WTC11 (cell line): Measurements from ENCODE around the gene MTUS2. TPM values are rescaled to one million over a fixed set of nuclear protein-coding genes. Genes with fewer than 3 reads are reported as not detected.

Experiments
- ATAC-seq: fragments of 200-7000 bp; cut with Tn5 transposase; 2 replicates; pipeline ENCODE4 v1.10.0; 2021; ENCODE audit warnings: mild to moderate bottlenecking, moderate library complexity
- CTCF ChIA-PET: fragments of 300-600 bp; sonication (Branson Sonifier 250); formaldehyde crosslinking; loops from one replicate; lab custom pipeline; 2021; ENCODE audit warnings: antibody characterized with exemption; lab: Charles Lee
- POLR2A ChIA-PET: fragments of 350-600 bp; sonication (Branson Sonifier 250); formaldehyde crosslinking; loops from one replicate; lab custom pipeline; 2021; ENCODE audit warnings: antibody characterized with exemption; lab: Charles Lee
- DNase-seq: peaks from one replicate; pipeline ENCODE4 v3.0.0; 2021; ENCODE audit warnings: low spot score
- H3K27ac Mint-ChIP-seq: 2 replicates; pipeline ENCODE4 v1.8.0; 2021; ENCODE audit warnings: mixed read lengths
- H3K27me3 Mint-ChIP-seq: 2 replicates; pipeline ENCODE4 v1.8.0; 2021; ENCODE audit warnings: low read depth, mild to moderate bottlenecking, moderate library complexity, mixed read lengths
- H3K36me3 Mint-ChIP-seq: 2 replicates; pipeline ENCODE4 v1.8.0; 2021; ENCODE audit warnings: mixed read lengths
- H3K4me1 Mint-ChIP-seq: 2 replicates; pipeline ENCODE4 v1.8.0; 2022; ENCODE audit warnings: mixed read lengths
- H3K4me3 Mint-ChIP-seq: 2 replicates; pipeline ENCODE4 v1.8.0; 2021; ENCODE audit warnings: mild to moderate bottlenecking, moderate library complexity, mixed read lengths
- H3K9me3 Mint-ChIP-seq: 2 replicates; pipeline ENCODE4 v1.8.0; 2021; ENCODE audit warnings: mixed read lengths
- ATF2 ChIP-seq: sonication (generic); formaldehyde crosslinking; IDR thresholded peaks from 2 replicates; pipeline ENCODE4 v1.8.1; 2022; ENCODE audit warnings: low read depth, missing genetic modification reagents, borderline replicate concordance
- ATF6 ChIP-seq: sonication (generic); formaldehyde crosslinking; IDR thresholded peaks from 2 replicates; pipeline ENCODE4 v1.8.1; 2023; ENCODE audit warnings: mild to moderate bottlenecking, missing genetic modification reagents
- CREM ChIP-seq: sonication (generic); formaldehyde crosslinking; IDR thresholded peaks from 2 replicates; pipeline ENCODE4 v1.8.1; 2022; ENCODE audit warnings: mild to moderate bottlenecking, missing genetic modification reagents, moderate library complexity
- ERG ChIP-seq: fragments of 250-450 bp; sonication (Bioruptor Pico); IDR thresholded peaks from 2 replicates; pipeline ENCODE4 v1.8.0; 2021; ENCODE audit warnings: mild to moderate bottlenecking
- ESRRA ChIP-seq: sonication (generic); formaldehyde crosslinking; IDR thresholded peaks from 2 replicates; pipeline ENCODE4 v1.8.1; 2022; ENCODE audit warnings: mild to moderate bottlenecking, missing genetic modification reagents, borderline replicate concordance
- ETV6 ChIP-seq: sonication (generic); formaldehyde crosslinking; IDR thresholded peaks from 2 replicates; pipeline ENCODE4 v1.8.1; 2022; ENCODE audit warnings: mild to moderate bottlenecking, missing genetic modification reagents
- FOXK1 ChIP-seq: sonication (generic); formaldehyde crosslinking; IDR thresholded peaks from 2 replicates; pipeline ENCODE4 v1.8.0; 2022; ENCODE audit warnings: mild to moderate bottlenecking, moderate library complexity, missing genetic modification reagents
- FOXP4 ChIP-seq: sonication (generic); formaldehyde crosslinking; IDR thresholded peaks from 2 replicates; pipeline ENCODE4 v1.8.0; 2022; ENCODE audit warnings: mild to moderate bottlenecking, missing genetic modification reagents
- GRHL2 ChIP-seq: fragments of 250-450 bp; sonication (Bioruptor Pico); IDR thresholded peaks from 2 replicates; pipeline ENCODE4 v1.8.0; 2022; ENCODE audit warnings: mild to moderate bottlenecking, moderate library complexity; ENCODE audit not compliant: insufficient replicate concordance, severe bottlenecking
- HMGA2 ChIP-seq: fragments of 250-450 bp; sonication (Bioruptor Pico); IDR thresholded peaks from 2 replicates; pipeline ENCODE4 v1.4.0; 2021; ENCODE audit warnings: mild to moderate bottlenecking, moderate library complexity
- JAZF1 ChIP-seq: fragments of 250-450 bp; sonication (Bioruptor Pico); IDR thresholded peaks from 2 replicates; pipeline ENCODE4 v1.9.0; 2021; ENCODE audit warnings: moderate library complexity, mild to moderate bottlenecking, inconsistent platforms
- JUN ChIP-seq: sonication (generic); formaldehyde crosslinking; IDR thresholded peaks from 2 replicates; pipeline ENCODE4 v1.8.0; 2023; ENCODE audit warnings: mild to moderate bottlenecking, missing genetic modification reagents
- MLX ChIP-seq: sonication (generic); formaldehyde crosslinking; IDR thresholded peaks from 2 replicates; pipeline ENCODE4 v1.8.1; 2023; ENCODE audit warnings: mild to moderate bottlenecking, missing genetic modification reagents, moderate library complexity
- STAT6 ChIP-seq: sonication (generic); formaldehyde crosslinking; conservative IDR thresholded peaks from 2 replicates; pipeline ENCODE4 v1.8.1; 2023; ENCODE audit warnings: mild to moderate bottlenecking, low read depth, missing genetic modification reagents, moderate library complexity
- USF1 ChIP-seq: sonication (generic); formaldehyde crosslinking; IDR thresholded peaks from 2 replicates; pipeline ENCODE4 v1.8.0; 2022; ENCODE audit warnings: mild to moderate bottlenecking, missing genetic modification reagents
- ZNF121 ChIP-seq: sonication (generic); formaldehyde crosslinking; IDR thresholded peaks from 2 replicates; pipeline ENCODE4 v1.8.0; 2023; ENCODE audit warnings: missing genetic modification reagents
- ZNF281 ChIP-seq: sonication (generic); formaldehyde crosslinking; IDR thresholded peaks from 2 replicates; pipeline ENCODE4 v1.8.0; 2023; ENCODE audit warnings: mild to moderate bottlenecking, missing genetic modification reagents
- ZNF396 ChIP-seq: fragments of 250-450 bp; sonication (Bioruptor Pico); IDR thresholded peaks from 2 replicates; pipeline ENCODE4 v1.8.0; 2021; ENCODE audit warnings: mild to moderate bottlenecking, moderate library complexity, borderline replicate concordance
- ZNF416 ChIP-seq: fragments of 250-450 bp; sonication (Bioruptor Pico); IDR thresholded peaks from 2 replicates; pipeline ENCODE4 v1.9.0; 2021; ENCODE audit warnings: mild to moderate bottlenecking, inconsistent platforms
- ZNF671 ChIP-seq: fragments of 250-450 bp; sonication (Bioruptor Pico); IDR thresholded peaks from 2 replicates; pipeline ENCODE4 v1.8.0; 2021; ENCODE audit warnings: mild to moderate bottlenecking
- total RNA-seq: library from RNA; stranded (reverse); gene quantifications from 3 replicates; pipeline ENCODE4 v1.2.3, GENCODE V29; 2021

The MTUS2 gene
- total RNA-seq, 1 experiment from 2014 or later, result 0.22 TPM

- H3K27me3 Mint-ChIP-seq, result no peaks in the 10 kb centered on the region; the same call in 1 of the 2 replicates
- no peaks in the 10 kb centered on the region for H3K4me1 Mint-ChIP-seq
- H3K27ac Mint-ChIP-seq, result no peak overlapping the region
- ChIA-PET CTCF (interaction anchor here (1.0 kb wide), 1 partner anchor 17 kb away, joined by 3 read pairs; no protein-coding TSS in a partner anchor), POLR2A (no interaction called here)
- no peak for TF ChIP-seq JUN (CRISPR knock-in tag)
- TF ChIP-seq JAZF1 (CRISPR knock-in tag), result no peak
- TF ChIP-seq FOXP4 (CRISPR knock-in tag), result no peak
- no peak for TF ChIP-seq ATF6
- TF ChIP-seq ZNF416 (CRISPR knock-in tag), result no peak
- TF ChIP-seq USF1 (CRISPR knock-in tag), result no peak
- TF ChIP-seq ZNF671 (CRISPR knock-in tag), result no peak
- TF ChIP-seq MLX, result no peak
- TF ChIP-seq GRHL2 (CRISPR knock-in tag), result no peak
- TF ChIP-seq ESRRA (CRISPR knock-in tag), result no peak
- TF ChIP-seq STAT6, result no peak
- TF ChIP-seq ETV6, result no peak
- TF ChIP-seq ZNF396 (CRISPR knock-in tag), result no peak
- no peak for TF ChIP-seq ZNF121 (CRISPR knock-in tag)
- no peak for TF ChIP-seq FOXK1 (CRISPR knock-in tag)
- no peak for TF ChIP-seq HMGA2 (CRISPR knock-in tag)
- no peak for TF ChIP-seq ZNF281
- TF ChIP-seq ATF2, result no peak
- no peak for TF ChIP-seq CREM
- TF ChIP-seq ERG (CRISPR knock-in tag), result no peak
- no peak for ATAC-seq
- H3K4me3 Mint-ChIP-seq, result no peak overlapping the region
- peaks cover 13% of the 10 kb centered on the region for H3K9me3 Mint-ChIP-seq
- H3K36me3 Mint-ChIP-seq, result no peaks in the 10 kb centered on the region
- peak; percentile 14 for DNase-seq
These were observed 559.1 kb downstream of the MTUS2 start for GRCh38 chr13:29379281-29379680.
